DMS153 (cell line): Measurements from ENCODE around the gene KIR2DL1.
"Not testable (repeated sequence)": the region's sequence is repeated elsewhere in the genome, so short reads cannot be mapped to it uniquely, and the experiment has no call there.

ENCODE experiments used
- DNase-seq: peaks from one replicate; lab custom pipeline; 2025; lab: John Stamatoyannopoulos, UW

The KIR2DL1 gene

GRCh38 chr19:54769646-54770045 is at the start of gene KIR2DL1:
KIR2DL1 (plus strand) TSS chr19:54769793; CDS start chr19:54769851, 58 bp downstream.
- not testable (repeated sequence) for DNase-seq

GRCh38 chr19:54724142-54724541 is 45.5 kb upstream of the KIR2DL1 start, which contains the start of gene KIR3DL3:
KIR3DL3 (plus strand) TSS chr19:54724442; CDS start chr19:54724497, 55 bp downstream.
- DNase-seq, result no peak

- no peak for DNase-seq
Observed at GRCh38 chr19:54724644-54725043, 44.9 kb upstream of the KIR2DL1 start.

GRCh38 chr19:54725321-54725720 is 44.3 kb upstream of the KIR2DL1 start:
- DNase-seq, result no peak

- DNase-seq, result no peak
Observed at GRCh38 chr19:54727562-54727961, 42.0 kb upstream of the KIR2DL1 start.

- DNase-seq, result no peak
Observed at GRCh38 chr19:54728167-54728566, 41.4 kb upstream of the KIR2DL1 start.

- DNase-seq, result no peak
Observed at GRCh38 chr19:54729416-54730188, 40.0 kb upstream of the KIR2DL1 start.

- DNase-seq, result no peak
Observed at GRCh38 chr19:54731191-54731590, 38.4 kb upstream of the KIR2DL1 start.

- DNase-seq, result not testable (repeated sequence)
Observed at GRCh38 chr19:54738306-54738705, 31.3 kb upstream of the KIR2DL1 start, which contains the start of gene KIR2DL3. KIR2DL3 (plus strand) TSS chr19:54738513; CDS start chr19:54738546, 33 bp downstream.

- DNase-seq, result no peak
Observed at GRCh38 chr19:54738715-54739114, 30.9 kb upstream of the KIR2DL1 start.

GRCh38 chr19:54739587-54740497 is 29.8 kb upstream of the KIR2DL1 start:
- DNase-seq, result no peak

GRCh38 chr19:54741950-54742349 is 27.6 kb upstream of the KIR2DL1 start:
- DNase-seq, result not testable (repeated sequence)

GRCh38 chr19:54744080-54744479 is 25.5 kb upstream of the KIR2DL1 start:
- DNase-seq, result not testable (repeated sequence)

- not testable (repeated sequence) for DNase-seq
Observed at GRCh38 chr19:54747614-54748322, 21.8 kb upstream of the KIR2DL1 start.

- DNase-seq, result not testable (repeated sequence)
Observed at GRCh38 chr19:54750276-54750675, 19.3 kb upstream of the KIR2DL1 start.

GRCh38 chr19:54756204-54757110 is 13.1 kb upstream of the KIR2DL1 start:
- not testable (repeated sequence) for DNase-seq

GRCh38 chr19:54758577-54758976 is 11.0 kb upstream of the KIR2DL1 start:
- DNase-seq, result not testable (repeated sequence)

GRCh38 chr19:54764219-54764618 is 5.4 kb upstream of the KIR2DL1 start:
- DNase-seq, result not testable (repeated sequence)

- not testable (repeated sequence) for DNase-seq
Observed at GRCh38 chr19:54766464-54766863, 3.1 kb upstream of the KIR2DL1 start.

- not testable (repeated sequence) for DNase-seq
Observed at GRCh38 chr19:54770511-54770910, 918 bp downstream of the KIR2DL1 start.
